ENCODE measurements around the gene ZNF394. TPM values are rescaled to one million over a fixed set of nuclear protein-coding genes. Genes with fewer than 3 reads are reported as not detected.

ZNF394 gene
- total and polyA plus RNA-seq, 2 donors (not counting 3 experiments of a cell fraction or from before 2014, with no cell fraction given), result 8.6 to 22.8 TPM

DNA sequence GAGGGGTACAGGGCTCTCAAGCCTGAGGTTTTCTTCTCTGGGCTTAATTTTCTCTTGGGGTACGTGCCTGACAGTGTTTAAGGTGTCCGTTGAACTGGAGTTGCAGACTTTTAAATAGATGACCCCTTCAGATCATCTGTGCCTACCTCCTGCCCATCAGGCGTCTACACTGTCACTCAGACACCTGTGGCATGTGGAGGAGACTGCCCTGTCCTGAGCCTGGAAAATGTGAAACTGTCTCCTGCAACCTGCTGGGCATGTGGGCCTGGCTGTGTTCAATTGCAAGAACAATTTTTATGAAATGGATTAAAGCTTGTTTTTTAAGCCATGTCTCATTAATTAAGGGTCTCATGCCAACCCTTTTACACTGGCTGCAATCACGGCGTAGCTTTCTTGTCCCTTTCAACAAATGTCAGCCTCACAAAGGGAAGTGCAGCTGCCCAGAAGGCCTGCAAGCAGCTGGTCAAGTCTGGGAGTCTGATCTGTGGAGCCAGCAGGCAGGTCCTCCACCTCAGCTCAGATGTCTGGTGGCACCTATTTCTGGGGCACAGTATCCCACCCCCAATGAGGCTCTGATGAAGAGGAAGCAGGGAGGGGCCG lies 42.9 kb downstream of the ZNF394 start:
- Histone ChIP-seq H3K36me3 (ENCODE audit: control insufficient read depth in 2 of 2, extremely low read depth in 1 of 2, insufficient read depth in 2 of 2, low read length in 2 of 2) (peaks cover 9 to 51% of the 10 kb centered on the region in 2 experiments), H4K20me1 (replicated peaks; ENCODE audit: control insufficient read depth, extremely low read depth, insufficient read depth, low read length) (no peaks in the 10 kb centered on the region), H2AFZ (ENCODE audit: low read depth, low read length) (no peak overlapping the region), H3K4me2 (ENCODE audit: insufficient read depth, low read length) (no peak overlapping the region), H3K9me1 (replicated peaks; ENCODE audit: control insufficient read depth, extremely low read depth, insufficient read depth, low read length) (no peaks in the 10 kb centered on the region), H3K9ac (replicated peaks; ENCODE audit: extremely low read depth, insufficient read depth, low read length) (no peak overlapping the region), H3K27ac (ENCODE audit: insufficient read depth, low read depth, low read length) (no peak overlapping the region), H3K9me3 (replicated peaks; ENCODE audit: control insufficient read depth, insufficient read depth, low read length) (no peaks in the 10 kb centered on the region), H3K27me3 (ENCODE audit: control insufficient read depth in 2 of 2, insufficient read depth in 2 of 2, low read length in 2 of 2) (no peaks in the 10 kb centered on the region), H3K79me2 (ENCODE audit: control insufficient read depth, insufficient read depth, low read length) (peaks cover 41% of the 10 kb centered on the region), H3K4me3 (replicated peaks in 1 of 3; ENCODE audit: insufficient read depth in 1 of 3, low read depth in 1 of 3, low read length in 3 of 3) (no peak overlapping the region), H3K4me1 (ENCODE audit: control insufficient read depth, extremely low read depth, insufficient read depth, low read length) (no peaks in the 10 kb centered on the region)
- DNase-seq (ENCODE audit: low read depth, low spot score) (no peak), FAIRE-seq (no peak)
- CTCF ChIA-PET, result interaction anchor here (0.6 kb wide), 1 partner anchor 9 kb away, joined by 3 read pairs; no protein-coding TSS in a partner anchor
- dilution Hi-C loops (cut with MboI; ENCODE audit: extremely low pct_ligation_motif_present, low sequenced_read_pairs) (no loop called here), intact Hi-C loops (cut with micrococcal nuclease) (no loop called here)
- POLR2A ChIA-PET, result no interaction called here
- no TSS peak for BruUV-seq (replicated peaks)
- TF ChIP-seq, protein P1, sequence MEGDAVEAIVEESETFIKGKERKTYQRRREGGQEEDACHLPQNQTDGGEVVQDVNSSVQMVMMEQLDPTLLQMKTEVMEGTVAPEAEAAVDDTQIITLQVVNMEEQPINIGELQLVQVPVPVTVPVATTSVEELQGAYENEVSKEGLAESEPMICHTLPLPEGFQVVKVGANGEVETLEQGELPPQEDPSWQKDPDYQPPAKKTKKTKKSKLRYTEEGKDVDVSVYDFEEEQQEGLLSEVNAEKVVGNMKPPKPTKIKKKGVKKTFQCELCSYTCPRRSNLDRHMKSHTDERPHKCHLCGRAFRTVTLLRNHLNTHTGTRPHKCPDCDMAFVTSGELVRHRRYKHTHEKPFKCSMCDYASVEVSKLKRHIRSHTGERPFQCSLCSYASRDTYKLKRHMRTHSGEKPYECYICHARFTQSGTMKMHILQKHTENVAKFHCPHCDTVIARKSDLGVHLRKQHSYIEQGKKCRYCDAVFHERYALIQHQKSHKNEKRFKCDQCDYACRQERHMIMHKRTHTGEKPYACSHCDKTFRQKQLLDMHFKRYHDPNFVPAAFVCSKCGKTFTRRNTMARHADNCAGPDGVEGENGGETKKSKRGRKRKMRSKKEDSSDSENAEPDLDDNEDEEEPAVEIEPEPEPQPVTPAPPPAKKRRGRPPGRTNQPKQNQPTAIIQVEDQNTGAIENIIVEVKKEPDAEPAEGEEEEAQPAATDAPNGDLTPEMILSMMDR (IDR thresholded peaks at IDR 0.05; ENCODE audit: extremely low read depth in 1 of 2, insufficient read depth in 1 of 2, low read depth in 1 of 2, low read length in 2 of 2), result no peak

DNA sequence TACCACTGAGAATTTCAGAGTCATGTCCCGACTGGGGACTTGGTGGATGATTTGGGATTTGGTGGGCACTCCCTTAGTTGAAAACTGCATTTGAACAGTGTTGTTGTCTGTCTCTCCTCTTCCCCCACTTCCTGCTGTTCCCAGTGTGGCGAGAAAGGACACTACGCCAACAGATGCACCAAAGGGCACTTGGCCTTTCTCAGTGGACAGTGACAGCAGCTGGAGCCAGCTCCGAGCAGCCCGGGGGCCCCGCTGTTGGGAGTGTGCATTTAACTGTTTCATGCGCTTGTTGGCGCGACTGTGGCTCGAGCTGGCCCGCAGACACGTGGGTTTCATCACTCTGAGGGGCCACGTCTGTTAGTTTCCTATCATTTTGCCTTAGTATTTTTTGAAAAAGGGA lies 43.8 kb downstream of the ZNF394 start:
- TF ChIP-seq FOS (IDR thresholded peaks at IDR 0.05; ENCODE audit: borderline replicate concordance, insufficient read depth, low read length), result no peak
- TF ChIP-seq MYC (IDR thresholded peaks at IDR 0.05; ENCODE audit: low read depth, low read length), result no peak
- TF ChIP-seq POLR2AphosphoS5 (IDR thresholded peaks at IDR 0.05; ENCODE audit: insufficient read depth, low read depth, low read length), result no peak
- no peak for TF ChIP-seq EZH2 (IDR thresholded peaks at IDR 0.05; ENCODE audit: borderline replicate concordance, low read depth, low read length, severe bottlenecking)
- TF ChIP-seq JUN (IDR thresholded peaks at IDR 0.05; ENCODE audit: borderline replicate concordance, insufficient read depth, insufficient read length, low read depth), result no peak
- TF ChIP-seq POLR2A (IDR thresholded peaks at IDR 0.05; ENCODE audit: low read depth, low read length), result no peak
- TF ChIP-seq, protein P1 (IDR thresholded peaks at IDR 0.05; ENCODE audit: extremely low read depth in 1 of 2, insufficient read depth in 1 of 2, low read depth in 1 of 2, low read length in 2 of 2), result no peak
- TF ChIP-seq GATA2 (IDR thresholded peaks at IDR 0.05; ENCODE audit: insufficient read depth, insufficient read length, low read depth, low read length), result no peak
- TF ChIP-seq, protein P2, sequence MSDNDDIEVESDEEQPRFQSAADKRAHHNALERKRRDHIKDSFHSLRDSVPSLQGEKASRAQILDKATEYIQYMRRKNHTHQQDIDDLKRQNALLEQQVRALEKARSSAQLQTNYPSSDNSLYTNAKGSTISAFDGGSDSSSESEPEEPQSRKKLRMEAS (IDR thresholded peaks at IDR 0.05; ENCODE audit: insufficient read depth, insufficient read length), result no peak
- ChIA-PET POLR2A (no interaction called here), CTCF (interaction anchor here (1.6 kb wide), 1 partner anchor 10 kb away, joined by 4 read pairs; no protein-coding TSS in a partner anchor)
- Histone ChIP-seq H3K4me2 (ENCODE audit: insufficient read depth, low read length) (no peak overlapping the region), H3K4me3 (replicated peaks in 1 of 3; ENCODE audit: insufficient read depth in 1 of 3, low read depth in 1 of 3, low read length in 3 of 3) (no peak overlapping the region), H3K4me1 (ENCODE audit: control insufficient read depth, extremely low read depth, insufficient read depth, low read length) (no peaks in the 10 kb centered on the region), H3K9ac (replicated peaks; ENCODE audit: extremely low read depth, insufficient read depth, low read length) (no peak overlapping the region), H3K79me2 (ENCODE audit: control insufficient read depth, insufficient read depth, low read length) (peaks cover 33% of the 10 kb centered on the region), H3K9me1 (replicated peaks; ENCODE audit: control insufficient read depth, extremely low read depth, insufficient read depth, low read length) (no peaks in the 10 kb centered on the region), H3K27ac (ENCODE audit: insufficient read depth, low read depth, low read length) (no peak overlapping the region), H3K27me3 (ENCODE audit: control insufficient read depth in 2 of 2, insufficient read depth in 2 of 2, low read length in 2 of 2) (no peaks in the 10 kb centered on the region), H3K36me3 (ENCODE audit: control insufficient read depth in 2 of 2, extremely low read depth in 1 of 2, insufficient read depth in 2 of 2, low read length in 2 of 2) (peaks cover 9 to 51% of the 10 kb centered on the region in 2 experiments), H2AFZ (ENCODE audit: low read depth, low read length) (no peak overlapping the region), H4K20me1 (replicated peaks; ENCODE audit: control insufficient read depth, extremely low read depth, insufficient read depth, low read length) (no peaks in the 10 kb centered on the region), H3K9me3 (replicated peaks; ENCODE audit: control insufficient read depth, insufficient read depth, low read length) (no peaks in the 10 kb centered on the region)
- intact Hi-C loops (cut with micrococcal nuclease) (no loop called here), dilution Hi-C loops (cut with MboI; ENCODE audit: extremely low pct_ligation_motif_present, low sequenced_read_pairs) (no loop called here)
- DNase-seq (ENCODE audit: low read depth, low spot score), result no peak
- no TSS peak for BruUV-seq (replicated peaks)
- FAIRE-seq, result no peak
